Thoracic aorta (tissue), 2 donors: ENCODE results near the gene USP33. TPM values are rescaled to one million over a fixed set of nuclear protein-coding genes. Genes with fewer than 3 reads are reported as not detected.

Experiments
- ATAC-seq: fragments of 150-250 bp; one replicate; pipeline ENCODE4 v1.8.0; 2017; ENCODE audit warnings: low read depth; ENCODE audit not compliant: insufficient number of reproducible peaks, low FRiP score
- DNase-seq: peaks from one replicate; pipeline ENCODE4 v3.0.0-alpha.2; 2020; ENCODE audit warnings: low spot score
- H3K27ac ChIP-seq, 2 donors: fragments of 200-600 bp; sonication (generic); 1 replicate in 1 of 2; 2 replicates in 1 of 2; pipeline ENCODE4 v1.5.1; 2016; ENCODE audit warnings: mild to moderate bottlenecking in 2 of 2, moderate library complexity in 2 of 2
- H3K27me3 ChIP-seq: fragments of 200-600 bp; sonication (generic); replicated peaks from 2 replicates; pipeline ENCODE4 v1.6.0; 2016; ENCODE audit warnings: mild to moderate bottlenecking; ENCODE audit not compliant: insufficient read depth
- H3K36me3 ChIP-seq: fragments of 200-600 bp; sonication (generic); one replicate; pipeline ENCODE4 v1.5.1; 2016
- H3K4me1 ChIP-seq, 2 donors: fragments of 200-600 bp; sonication (generic); 1 replicate in 1 of 2; 2 replicates in 1 of 2; pipeline versions ENCODE4 v1.5.1 to v1.6.0; 2016; ENCODE audit warnings: low read depth in 2 of 2, mild to moderate bottlenecking in 1 of 2; ENCODE audit not compliant: control insufficient read depth in 1 of 2
- H3K4me3 ChIP-seq: fragments of 200-600 bp; sonication (generic); 2 replicates; pipeline ENCODE4 v1.5.1; 2016; ENCODE audit warnings: mild to moderate bottlenecking
- H3K9me3 ChIP-seq: fragments of 200-600 bp; sonication (generic); 2 replicates; pipeline ENCODE4 v1.5.1; 2016
- total RNA-seq, 2 donors: library from RNA; depleted of rRNA; stranded (reverse); fragments of >200 nt; gene quantifications; one replicate each; pipeline versions ENCODE4 v1.1.0 to v1.2.3, GENCODE V29; 2016
- TF ChIP-seq, protein P1 (sequence below): fragments of 200-600 bp; sonication (generic); IDR thresholded peaks from one replicate; pipeline ENCODE4 v1.5.1; 2019; ENCODE audit warnings: antibody characterized with exemption

Gene USP33
- total RNA-seq, 2 donors from 2014 or later = 91.3 to 122 TPM

DNA sequence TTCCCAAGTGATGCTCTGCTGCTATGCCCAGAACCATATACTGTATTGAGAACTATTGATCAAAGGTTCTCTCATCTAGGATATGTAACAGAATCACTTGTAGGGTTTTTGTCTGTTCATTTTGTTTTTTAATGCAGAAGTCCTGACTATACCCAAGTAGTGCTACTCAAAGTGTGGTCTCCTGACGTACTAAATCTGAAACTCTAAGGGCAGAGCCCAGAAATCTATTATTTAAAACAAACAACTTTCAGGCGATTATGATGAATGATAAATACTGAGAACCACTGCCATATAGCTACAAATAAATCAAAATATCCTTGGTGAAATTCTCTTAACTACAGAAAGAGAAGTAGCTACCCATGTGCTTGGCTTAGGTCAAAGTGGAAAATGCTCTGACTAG is 87.3 kb downstream of the USP33 start:
- peaks cover 0 to 32% of the 10 kb centered on the region in 2 donors for H3K4me1 ChIP-seq
- H3K27me3 ChIP-seq = no peaks in the 10 kb centered on the region
- TF ChIP-seq, protein P1, sequence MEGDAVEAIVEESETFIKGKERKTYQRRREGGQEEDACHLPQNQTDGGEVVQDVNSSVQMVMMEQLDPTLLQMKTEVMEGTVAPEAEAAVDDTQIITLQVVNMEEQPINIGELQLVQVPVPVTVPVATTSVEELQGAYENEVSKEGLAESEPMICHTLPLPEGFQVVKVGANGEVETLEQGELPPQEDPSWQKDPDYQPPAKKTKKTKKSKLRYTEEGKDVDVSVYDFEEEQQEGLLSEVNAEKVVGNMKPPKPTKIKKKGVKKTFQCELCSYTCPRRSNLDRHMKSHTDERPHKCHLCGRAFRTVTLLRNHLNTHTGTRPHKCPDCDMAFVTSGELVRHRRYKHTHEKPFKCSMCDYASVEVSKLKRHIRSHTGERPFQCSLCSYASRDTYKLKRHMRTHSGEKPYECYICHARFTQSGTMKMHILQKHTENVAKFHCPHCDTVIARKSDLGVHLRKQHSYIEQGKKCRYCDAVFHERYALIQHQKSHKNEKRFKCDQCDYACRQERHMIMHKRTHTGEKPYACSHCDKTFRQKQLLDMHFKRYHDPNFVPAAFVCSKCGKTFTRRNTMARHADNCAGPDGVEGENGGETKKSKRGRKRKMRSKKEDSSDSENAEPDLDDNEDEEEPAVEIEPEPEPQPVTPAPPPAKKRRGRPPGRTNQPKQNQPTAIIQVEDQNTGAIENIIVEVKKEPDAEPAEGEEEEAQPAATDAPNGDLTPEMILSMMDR = no peak
- no peaks in the 10 kb centered on the region for H3K9me3 ChIP-seq
- H3K27ac ChIP-seq = no peak overlapping the region
- H3K36me3 ChIP-seq = no peaks in the 10 kb centered on the region
- no peak for DNase-seq
- no peak for ATAC-seq
- H3K4me3 ChIP-seq = no peak overlapping the region

DNA sequence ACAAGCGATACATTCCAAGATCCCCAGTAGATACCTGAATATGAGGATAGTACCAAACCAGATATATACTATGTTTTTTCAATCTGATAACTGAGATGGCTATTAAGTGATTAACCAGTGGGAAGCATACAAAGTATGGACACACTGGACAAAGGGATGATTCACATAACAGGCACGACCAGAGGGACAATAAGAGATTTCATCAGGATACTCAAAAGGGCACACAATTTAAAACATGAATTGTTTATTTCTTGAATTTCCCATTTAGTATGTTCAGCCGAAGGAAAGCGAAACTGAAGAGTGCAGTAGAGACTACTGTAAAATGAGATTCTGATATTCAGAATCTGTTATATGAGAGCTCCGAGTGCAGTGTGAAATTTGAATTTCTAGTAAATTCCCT is 87.8 kb downstream of the USP33 start:
- no peaks in the 10 kb centered on the region for H3K36me3 ChIP-seq
- H3K27me3 ChIP-seq = no peaks in the 10 kb centered on the region
- H3K4me3 ChIP-seq = no peak overlapping the region
- H3K9me3 ChIP-seq = no peaks in the 10 kb centered on the region
- no peak overlapping the region for H3K27ac ChIP-seq
- TF ChIP-seq, protein P1 = no peak
- H3K4me1 ChIP-seq = peaks cover 0 to 32% of the 10 kb centered on the region in 2 donors
- no peak for ATAC-seq
- DNase-seq = no peak

DNA sequence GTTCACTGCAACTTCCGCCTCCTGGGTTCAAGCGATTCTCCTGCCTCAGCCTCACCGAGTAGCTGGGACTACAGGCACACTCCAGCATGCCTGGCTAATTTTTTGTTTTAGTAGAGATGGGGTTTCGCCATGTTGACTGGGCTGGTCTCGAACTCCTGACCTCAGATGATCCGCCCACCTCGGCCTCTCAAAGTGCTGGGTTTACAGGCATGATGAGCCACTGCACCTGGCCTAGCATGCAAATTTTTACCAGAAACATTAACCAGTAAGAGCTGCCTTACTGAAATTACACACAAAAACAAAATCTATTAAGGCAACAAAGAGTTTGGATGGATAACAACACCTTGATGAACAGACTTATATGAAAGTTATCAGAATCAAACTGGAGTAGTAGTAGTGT is 89.3 kb downstream of the USP33 start:
- H3K9me3 ChIP-seq = no peaks in the 10 kb centered on the region
- TF ChIP-seq, protein P1 = no peak
- no peak overlapping the region for H3K4me3 ChIP-seq
- ATAC-seq (no peak), DNase-seq (no peak)
- H3K27ac ChIP-seq = no peak overlapping the region
- no peaks in the 10 kb centered on the region for H3K27me3 ChIP-seq
- H3K36me3 ChIP-seq = no peaks in the 10 kb centered on the region
- peaks cover 3 to 39% of the 10 kb centered on the region in 2 donors for H3K4me1 ChIP-seq

DNA sequence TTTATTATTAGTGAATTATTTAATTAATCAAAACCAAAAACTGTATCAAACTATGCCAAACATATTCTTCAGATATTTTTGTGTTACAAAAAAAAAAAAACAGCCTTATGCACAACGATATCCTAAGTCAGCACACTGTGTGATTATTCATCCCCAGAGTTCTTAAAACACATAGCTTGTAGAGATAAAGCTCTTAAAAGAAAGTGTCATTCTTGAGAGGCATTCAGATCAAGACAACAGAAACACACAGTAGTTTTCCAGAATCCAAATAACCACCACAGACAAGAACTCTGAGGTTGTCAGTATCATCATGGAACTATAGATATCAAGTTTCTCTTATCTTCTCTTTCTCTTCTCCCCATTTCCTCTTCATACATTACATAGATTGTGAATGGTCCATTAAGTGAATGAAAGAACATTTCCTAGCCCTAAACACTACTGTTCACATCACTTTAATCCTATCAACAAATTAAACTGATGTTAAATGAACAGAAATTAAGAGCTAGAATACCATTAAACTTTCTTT is 90.7 kb downstream of the USP33 start:
- Histone ChIP-seq H3K4me1 (peaks cover 3 to 37% of the 10 kb centered on the region in 2 donors), H3K36me3 (no peaks in the 10 kb centered on the region), H3K4me3 (no peak overlapping the region), H3K9me3 (no peaks in the 10 kb centered on the region), H3K27me3 (no peaks in the 10 kb centered on the region), H3K27ac (no peak overlapping the region)
- no peak for DNase-seq
- no peak for ATAC-seq
- TF ChIP-seq, protein P1 = no peak

DNA sequence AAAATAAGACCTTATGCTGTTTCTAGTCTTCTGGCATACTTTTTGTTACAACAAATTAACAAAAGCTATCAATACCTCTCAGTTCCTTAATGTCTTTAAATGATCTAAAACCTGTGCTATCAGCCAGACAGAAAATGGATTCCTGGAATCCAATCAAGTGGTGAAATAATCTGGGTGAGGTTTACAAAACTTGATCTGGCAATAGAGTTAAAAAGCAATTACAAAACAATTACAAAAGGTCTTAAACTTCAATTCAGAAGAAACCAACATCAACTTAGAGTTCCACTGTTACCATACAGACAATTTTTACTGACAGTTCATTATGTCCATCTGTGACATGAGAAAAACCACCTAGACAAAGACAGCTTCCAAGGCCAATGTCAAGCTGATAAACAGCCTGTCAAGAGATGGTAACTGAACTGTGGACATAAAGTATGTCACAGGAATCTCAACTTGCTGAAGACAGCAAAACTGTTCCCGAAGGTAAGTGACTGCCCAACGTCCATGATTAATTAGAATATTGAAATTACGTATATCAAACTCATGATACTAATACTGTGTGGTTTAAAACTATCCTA is 94.6 kb downstream of the USP33 start:
- TF ChIP-seq, protein P1 = no peak
- Histone ChIP-seq H3K4me1 (peaks cover 3 to 7% of the 10 kb centered on the region in 2 donors), H3K27ac (no peak overlapping the region), H3K9me3 (no peaks in the 10 kb centered on the region), H3K4me3 (no peak overlapping the region), H3K27me3 (no peaks in the 10 kb centered on the region), H3K36me3 (no peaks in the 10 kb centered on the region)
- no peak for DNase-seq
- no peak for ATAC-seq
